HEK293 (cell line): ENCODE results near the gene SPTBN1.

Experiments used
- OSR2 ChIP-seq: fragments of 450-650 bp; formaldehyde crosslinking; IDR thresholded peaks from 2 replicates; pipeline ENCODE4 v1.5.1; 2016; ENCODE audit warnings: missing biosample characterization, missing genetic modification characterization
- ZBTB8A ChIP-seq: fragments of 450-650 bp; formaldehyde crosslinking; IDR thresholded peaks from 2 replicates; pipeline ENCODE4 v1.5.1; 2016; ENCODE audit warnings: missing biosample characterization, missing genetic modification characterization
- ZFP37 ChIP-seq: fragments of 450-650 bp; formaldehyde crosslinking; IDR thresholded peaks from 2 replicates; pipeline ENCODE4 v1.5.1; 2016; ENCODE audit warnings: missing biosample characterization, missing genetic modification characterization
- ZNF112 ChIP-seq: fragments of 450-650 bp; formaldehyde crosslinking; IDR thresholded peaks from 2 replicates; pipeline ENCODE4 v1.5.0; 2017; ENCODE audit warnings: missing biosample characterization, missing genetic modification characterization
- ZNF146 ChIP-seq: fragments of 450-650 bp; formaldehyde crosslinking; IDR thresholded peaks from 2 replicates; pipeline ENCODE4 v1.5.1; 2016; ENCODE audit warnings: missing biosample characterization, missing genetic modification characterization
- ZNF202 ChIP-seq: fragments of 450-650 bp; formaldehyde crosslinking; IDR thresholded peaks from 2 replicates; pipeline ENCODE4 v1.5.1; 2016; ENCODE audit warnings: missing biosample characterization, missing genetic modification characterization, borderline replicate concordance
- ZNF274 ChIP-seq, 2 experiments: fragments of 200-500 bp in 1 of 2; fragments of 450-650 bp in 1 of 2; sonication (Bioruptor generic) in 1 of 2; formaldehyde crosslinking in 1 of 2; IDR thresholded peaks; 2 replicates each; pipeline versions ENCODE4 v1.5.1 to v1.6.1; 2014 to 2016; ENCODE audit warnings: borderline replicate concordance in 1 of 2, inconsistent platforms in 1 of 2, low read length in 1 of 2, missing biosample characterization in 1 of 2, missing genetic modification characterization in 1 of 2
- ZNF530 ChIP-seq: fragments of 450-650 bp; formaldehyde crosslinking; IDR thresholded peaks from 2 replicates; pipeline ENCODE4 v1.5.1; 2016; ENCODE audit warnings: low read depth, missing biosample characterization, missing genetic modification characterization
- ZNF558 ChIP-seq: fragments of 450-650 bp; formaldehyde crosslinking; IDR thresholded peaks from 2 replicates; pipeline ENCODE4 v1.5.1; 2016; ENCODE audit warnings: missing biosample characterization, missing genetic modification characterization
- ZNF660 ChIP-seq: fragments of 450-650 bp; IDR thresholded peaks from 2 replicates; pipeline ENCODE4 v1.5.1; 2018; ENCODE audit warnings: missing biosample characterization, mild to moderate bottlenecking, missing genetic modification characterization
- ZNF701 ChIP-seq: fragments of 450-650 bp; formaldehyde crosslinking; IDR thresholded peaks from 2 replicates; pipeline ENCODE4 v1.5.1; 2016; ENCODE audit warnings: missing biosample characterization, missing genetic modification characterization
- TF ChIP-seq, protein P1 (sequence below): fragments of 450-650 bp; formaldehyde crosslinking; IDR thresholded peaks from 2 replicates; pipeline ENCODE4 v1.5.1; 2016; ENCODE audit warnings: missing biosample characterization, missing genetic modification characterization
- TF ChIP-seq, protein P2 (sequence below): fragments of 450-650 bp; formaldehyde crosslinking; IDR thresholded peaks from 2 replicates; pipeline ENCODE4 v1.5.1; 2016; ENCODE audit warnings: missing biosample characterization, missing genetic modification characterization
- TF ChIP-seq, protein P3 (sequence below): IDR thresholded peaks from 2 replicates; pipeline ENCODE4 v1.6.1; 2011; ENCODE audit warnings: mild to moderate bottlenecking, low read depth, low read length, borderline replicate concordance

DNA sequence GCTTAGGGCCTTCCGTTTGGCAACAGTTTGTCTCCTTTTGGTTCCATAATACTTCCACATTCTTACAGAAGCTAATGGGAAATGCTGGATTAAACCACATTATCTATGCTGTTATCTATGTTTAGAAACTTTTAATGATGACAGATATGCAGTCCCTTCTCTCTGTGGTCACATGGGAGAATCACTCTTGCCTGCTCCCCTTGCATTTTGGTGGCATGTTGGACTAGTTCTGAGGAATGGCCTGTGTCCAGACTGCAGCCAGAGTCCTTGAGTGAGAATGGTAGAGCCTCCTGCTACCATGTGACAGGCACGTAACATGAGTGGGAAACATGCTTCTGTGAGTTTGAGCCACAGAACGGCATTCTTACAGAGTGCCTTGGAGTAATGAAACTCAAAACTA, 19.2 kb downstream of the SPTBN1 start:
- TF ChIP-seq ZNF146 (tag by site-specific recombination), result no peak
- TF ChIP-seq, protein P1, sequence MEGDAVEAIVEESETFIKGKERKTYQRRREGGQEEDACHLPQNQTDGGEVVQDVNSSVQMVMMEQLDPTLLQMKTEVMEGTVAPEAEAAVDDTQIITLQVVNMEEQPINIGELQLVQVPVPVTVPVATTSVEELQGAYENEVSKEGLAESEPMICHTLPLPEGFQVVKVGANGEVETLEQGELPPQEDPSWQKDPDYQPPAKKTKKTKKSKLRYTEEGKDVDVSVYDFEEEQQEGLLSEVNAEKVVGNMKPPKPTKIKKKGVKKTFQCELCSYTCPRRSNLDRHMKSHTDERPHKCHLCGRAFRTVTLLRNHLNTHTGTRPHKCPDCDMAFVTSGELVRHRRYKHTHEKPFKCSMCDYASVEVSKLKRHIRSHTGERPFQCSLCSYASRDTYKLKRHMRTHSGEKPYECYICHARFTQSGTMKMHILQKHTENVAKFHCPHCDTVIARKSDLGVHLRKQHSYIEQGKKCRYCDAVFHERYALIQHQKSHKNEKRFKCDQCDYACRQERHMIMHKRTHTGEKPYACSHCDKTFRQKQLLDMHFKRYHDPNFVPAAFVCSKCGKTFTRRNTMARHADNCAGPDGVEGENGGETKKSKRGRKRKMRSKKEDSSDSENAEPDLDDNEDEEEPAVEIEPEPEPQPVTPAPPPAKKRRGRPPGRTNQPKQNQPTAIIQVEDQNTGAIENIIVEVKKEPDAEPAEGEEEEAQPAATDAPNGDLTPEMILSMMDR, result no peak
- TF ChIP-seq ZNF530 (tag by site-specific recombination), result no peak
- TF ChIP-seq ZBTB8A, result no peak
- TF ChIP-seq ZNF701 (tag by site-specific recombination), result no peak
- no peak for TF ChIP-seq ZNF558
- TF ChIP-seq ZNF660 (tag by site-specific recombination), result no peak
- TF ChIP-seq OSR2, result no peak
- TF ChIP-seq ZNF274 (IDR thresholded peaks at IDR 0.05; ENCODE audit: low read length), result no peak
- no peak for TF ChIP-seq ZNF274 (tag by site-specific recombination; IDR thresholded peaks at IDR 0.05; ENCODE audit: borderline replicate concordance)
- TF ChIP-seq ZNF112 (tag by site-specific recombination), result no peak
- no peak for TF ChIP-seq ZFP37 (tag by site-specific recombination)
- TF ChIP-seq, protein P2, sequence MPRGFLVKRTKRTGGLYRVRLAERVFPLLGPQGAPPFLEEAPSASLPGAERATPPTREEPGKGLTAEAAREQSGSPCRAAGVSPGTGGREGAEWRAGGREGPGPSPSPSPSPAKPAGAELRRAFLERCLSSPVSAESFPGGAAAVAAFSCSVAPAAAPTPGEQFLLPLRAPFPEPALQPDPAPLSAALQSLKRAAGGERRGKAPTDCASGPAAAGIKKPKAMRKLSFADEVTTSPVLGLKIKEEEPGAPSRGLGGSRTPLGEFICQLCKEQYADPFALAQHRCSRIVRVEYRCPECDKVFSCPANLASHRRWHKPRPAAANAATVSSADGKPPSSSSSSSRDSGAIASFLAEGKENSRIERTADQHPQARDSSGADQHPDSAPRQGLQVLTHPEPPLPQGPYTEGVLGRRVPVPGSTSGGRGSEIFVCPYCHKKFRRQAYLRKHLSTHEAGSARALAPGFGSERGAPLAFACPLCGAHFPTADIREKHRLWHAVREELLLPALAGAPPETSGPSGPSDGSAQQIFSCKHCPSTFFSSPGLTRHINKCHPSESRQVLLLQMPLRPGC (tag by site-specific recombination), result no peak
- TF ChIP-seq, protein P3, sequence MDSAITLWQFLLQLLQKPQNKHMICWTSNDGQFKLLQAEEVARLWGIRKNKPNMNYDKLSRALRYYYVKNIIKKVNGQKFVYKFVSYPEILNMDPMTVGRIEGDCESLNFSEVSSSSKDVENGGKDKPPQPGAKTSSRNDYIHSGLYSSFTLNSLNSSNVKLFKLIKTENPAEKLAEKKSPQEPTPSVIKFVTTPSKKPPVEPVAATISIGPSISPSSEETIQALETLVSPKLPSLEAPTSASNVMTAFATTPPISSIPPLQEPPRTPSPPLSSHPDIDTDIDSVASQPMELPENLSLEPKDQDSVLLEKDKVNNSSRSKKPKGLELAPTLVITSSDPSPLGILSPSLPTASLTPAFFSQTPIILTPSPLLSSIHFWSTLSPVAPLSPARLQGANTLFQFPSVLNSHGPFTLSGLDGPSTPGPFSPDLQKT, result no peak
- TF ChIP-seq ZNF202 (tag by site-specific recombination), result no peak
